ENCODE data around the gene SLC9B2.

The SLC9B2 gene

GRCh38 chr4:103075435-103075893 is 1.1 kb downstream of the SLC9B2 start:
- no peak for DNase-seq

GRCh38 chr4:103074744-103075434 is 1.7 kb downstream of the SLC9B2 start:
- DNase-seq = no peak

- DNase-seq = no peak
Observed at GRCh38 chr4:103073792-103074438, 2.6 kb downstream of the SLC9B2 start.

- no peak for DNase-seq
Observed at GRCh38 chr4:103067841-103068547, 8.6 kb downstream of the SLC9B2 start.

GRCh38 chr4:103060453-103061148 is 16.0 kb downstream of the SLC9B2 start:
- no peak for DNase-seq

GRCh38 chr4:103054030-103054429 is 22.5 kb downstream of the SLC9B2 start:
- no peak for DNase-seq

- no peak for DNase-seq
Observed at GRCh38 chr4:103052779-103053178, 23.8 kb downstream of the SLC9B2 start.

- DNase-seq = no peak
Observed at GRCh38 chr4:103052145-103052544, 24.4 kb downstream of the SLC9B2 start.

- DNase-seq = no peak
Observed at GRCh38 chr4:103050736-103051436, 25.7 kb downstream of the SLC9B2 start.

GRCh38 chr4:103046416-103047290 is 29.9 kb downstream of the SLC9B2 start:
- peak; percentile 11 for DNase-seq

GRCh38 chr4:103044183-103044582 is 32.4 kb downstream of the SLC9B2 start:
- DNase-seq = no peak

GRCh38 chr4:103036169-103036568 is 40.4 kb downstream of the SLC9B2 start:
- DNase-seq = no peak

- no peak for DNase-seq
Observed at GRCh38 chr4:103032574-103032973, 44.0 kb downstream of the SLC9B2 start.

- DNase-seq = no peak
Observed at GRCh38 chr4:103030791-103031190, 45.8 kb downstream of the SLC9B2 start.

GRCh38 chr4:103029300-103029699 is 47.3 kb downstream of the SLC9B2 start:
- DNase-seq = no peak

GRCh38 chr4:103026868-103027267 is 49.7 kb downstream of the SLC9B2 start:
- no peak for DNase-seq

- DNase-seq = no peak
Observed at GRCh38 chr4:103024996-103025395, 51.6 kb downstream of the SLC9B2 start.

GRCh38 chr4:103021120-103021519 is 55.4 kb downstream of the SLC9B2 start:
- DNase-seq = no peak

- DNase-seq = peak; percentile 61
Observed at GRCh38 chr4:103019308-103020124, 57.0 kb downstream of the SLC9B2 start, which contains the start of gene SLC9B1. Gene SLC9B1, minus strand, starts transcription at chr4:103019705. Its CDS starts 27,994 bp downstream, at chr4:102991711.

Data from NCI-H2029 treated with DMSO at 0.1 percent for 48 hours (cell line).